ENCODE data around the gene KCNA10.

The KCNA10 gene

GRCh38 chr1:110501488-110502132, 17.4 kb downstream of the KCNA10 start:
- no peak for DNase-seq (ENCODE audit: low read depth in 2 of 2)

GRCh38 chr1:110498270-110498669, 20.7 kb downstream of the KCNA10 start:
- DNase-seq (ENCODE audit: low read depth in 2 of 2): no peak

- peak; percentile 38 to 56 for DNase-seq (ENCODE audit: low read depth in 2 of 2)
Measured at GRCh38 chr1:110495926-110496600, 22.9 kb downstream of the KCNA10 start.

- DNase-seq (ENCODE audit: low read depth in 2 of 2): no peak
Measured at GRCh38 chr1:110494522-110495406, 24.2 kb downstream of the KCNA10 start.

GRCh38 chr1:110494036-110494435, 24.9 kb downstream of the KCNA10 start:
- DNase-seq (ENCODE audit: low read depth in 2 of 2): no peak

GRCh38 chr1:110493059-110493699, 25.8 kb downstream of the KCNA10 start:
- no peak for DNase-seq (ENCODE audit: low read depth in 2 of 2)

- DNase-seq (ENCODE audit: low read depth in 2 of 2): no peak
Measured at GRCh38 chr1:110492573-110492972, 26.4 kb downstream of the KCNA10 start.

GRCh38 chr1:110490791-110491451, 28.1 kb downstream of the KCNA10 start:
- DNase-seq (ENCODE audit: low read depth in 2 of 2): no peak

- no peak for DNase-seq (ENCODE audit: low read depth in 2 of 2)
Measured at GRCh38 chr1:110489973-110490542, 28.9 kb downstream of the KCNA10 start.

GRCh38 chr1:110489406-110489805, 29.6 kb downstream of the KCNA10 start:
- DNase-seq (ENCODE audit: low read depth in 2 of 2): no peak

GRCh38 chr1:110488867-110489266, 30.1 kb downstream of the KCNA10 start:
- no peak for DNase-seq (ENCODE audit: low read depth in 2 of 2)

- DNase-seq (ENCODE audit: low read depth in 2 of 2): no peak
Measured at GRCh38 chr1:110488161-110488560, 30.8 kb downstream of the KCNA10 start.

GRCh38 chr1:110487726-110488125, 31.2 kb downstream of the KCNA10 start:
- no peak for DNase-seq (ENCODE audit: low read depth in 2 of 2)

- no peak for DNase-seq (ENCODE audit: low read depth in 2 of 2)
Measured at GRCh38 chr1:110485725-110486124, 33.2 kb downstream of the KCNA10 start.

GRCh38 chr1:110484801-110485200, 34.2 kb downstream of the KCNA10 start:
- DNase-seq (ENCODE audit: low read depth in 2 of 2): no peak

- DNase-seq (ENCODE audit: low read depth in 2 of 2): no peak
Measured at GRCh38 chr1:110483308-110483685, 35.7 kb downstream of the KCNA10 start.

- DNase-seq (ENCODE audit: low read depth in 2 of 2): no peak
Measured at GRCh38 chr1:110482662-110483307, 36.2 kb downstream of the KCNA10 start.

GRCh38 chr1:110481968-110482623, 36.9 kb downstream of the KCNA10 start:
- no peak for DNase-seq (ENCODE audit: low read depth in 2 of 2)

GRCh38 chr1:110480356-110481096, 38.4 kb downstream of the KCNA10 start:
- DNase-seq (ENCODE audit: low read depth in 2 of 2): no peak

All from activated CD8-positive, alpha-beta memory T cell treated with anti-CD3 and anti-CD28 coated beads for 4 hours (primary cell).